ENCODE data around the gene OTUB2.

Gene OTUB2

GRCh38 chr14:94016446-94016976 is 9.6 kb upstream of the OTUB2 start:
- TF ChIP-seq BACH2 (CRISPR knock-in tag; IDR thresholded peaks at IDR 0.05; ENCODE audit: borderline replicate concordance) = no peak
- no peak for TF ChIP-seq RARB (CRISPR knock-in tag; IDR thresholded peaks at IDR 0.05)
- no peak for TF ChIP-seq ZNF565 (CRISPR knock-in tag; conservative IDR thresholded peaks at IDR 0.05; ENCODE audit: low read depth)
- TF ChIP-seq, protein P1, sequence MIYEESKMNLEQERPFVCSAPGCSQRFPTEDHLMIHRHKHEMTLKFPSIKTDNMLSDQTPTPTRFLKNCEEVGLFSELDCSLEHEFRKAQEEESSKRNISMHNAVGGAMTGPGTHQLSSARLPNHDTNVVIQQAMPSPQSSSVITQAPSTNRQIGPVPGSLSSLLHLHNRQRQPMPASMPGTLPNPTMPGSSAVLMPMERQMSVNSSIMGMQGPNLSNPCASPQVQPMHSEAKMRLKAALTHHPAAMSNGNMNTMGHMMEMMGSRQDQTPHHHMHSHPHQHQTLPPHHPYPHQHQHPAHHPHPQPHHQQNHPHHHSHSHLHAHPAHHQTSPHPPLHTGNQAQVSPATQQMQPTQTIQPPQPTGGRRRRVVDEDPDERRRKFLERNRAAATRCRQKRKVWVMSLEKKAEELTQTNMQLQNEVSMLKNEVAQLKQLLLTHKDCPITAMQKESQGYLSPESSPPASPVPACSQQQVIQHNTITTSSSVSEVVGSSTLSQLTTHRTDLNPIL (CRISPR knock-in tag; IDR thresholded peaks at IDR 0.05; ENCODE audit: low read depth) = no peak
- no peak for TF ChIP-seq OSR1 (CRISPR knock-in tag; IDR thresholded peaks at IDR 0.05)
- no peak; the same call in 2 of the 3 replicates for ATAC-seq

GRCh38 chr14:94018308-94018707 is 7.8 kb upstream of the OTUB2 start:
- no peak for ATAC-seq
- TF ChIP-seq ZNF70 (CRISPR knock-in tag; IDR thresholded peaks at IDR 0.05) (no peak), ZC3H10 (CRISPR knock-in tag; IDR thresholded peaks at IDR 0.05) (no peak), ESRRG (CRISPR knock-in tag; IDR thresholded peaks at IDR 0.05) (no peak), ISL1 (CRISPR knock-in tag; IDR thresholded peaks at IDR 0.05) (no peak), CSRNP3 (CRISPR knock-in tag; IDR thresholded peaks at IDR 0.05) (no peak), SNAI2 (CRISPR knock-in tag; IDR thresholded peaks at IDR 0.05) (no peak), ZNF565 (CRISPR knock-in tag; conservative IDR thresholded peaks at IDR 0.05; ENCODE audit: low read depth) (no peak), TCF4 (CRISPR knock-in tag; IDR thresholded peaks at IDR 0.05; ENCODE audit: borderline replicate concordance) (no peak), GLIS3 (CRISPR knock-in tag; IDR thresholded peaks at IDR 0.05) (no peak)
- TF ChIP-seq, protein P2, sequence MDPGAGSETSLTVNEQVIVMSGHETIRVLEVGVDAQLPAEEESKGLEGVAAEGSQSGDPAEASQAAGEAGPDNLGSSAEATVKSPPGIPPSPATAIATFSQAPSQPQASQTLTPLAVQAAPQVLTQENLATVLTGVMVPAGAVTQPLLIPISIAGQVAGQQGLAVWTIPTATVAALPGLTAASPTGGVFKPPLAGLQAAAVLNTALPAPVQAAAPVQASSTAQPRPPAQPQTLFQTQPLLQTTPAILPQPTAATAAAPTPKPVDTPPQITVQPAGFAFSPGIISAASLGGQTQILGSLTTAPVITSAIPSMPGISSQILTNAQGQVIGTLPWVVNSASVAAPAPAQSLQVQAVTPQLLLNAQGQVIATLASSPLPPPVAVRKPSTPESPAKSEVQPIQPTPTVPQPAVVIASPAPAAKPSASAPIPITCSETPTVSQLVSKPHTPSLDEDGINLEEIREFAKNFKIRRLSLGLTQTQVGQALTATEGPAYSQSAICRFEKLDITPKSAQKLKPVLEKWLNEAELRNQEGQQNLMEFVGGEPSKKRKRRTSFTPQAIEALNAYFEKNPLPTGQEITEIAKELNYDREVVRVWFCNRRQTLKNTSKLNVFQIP (CRISPR knock-in tag; IDR thresholded peaks at IDR 0.05; ENCODE audit: borderline replicate concordance, low read depth) = no peak

DNA sequence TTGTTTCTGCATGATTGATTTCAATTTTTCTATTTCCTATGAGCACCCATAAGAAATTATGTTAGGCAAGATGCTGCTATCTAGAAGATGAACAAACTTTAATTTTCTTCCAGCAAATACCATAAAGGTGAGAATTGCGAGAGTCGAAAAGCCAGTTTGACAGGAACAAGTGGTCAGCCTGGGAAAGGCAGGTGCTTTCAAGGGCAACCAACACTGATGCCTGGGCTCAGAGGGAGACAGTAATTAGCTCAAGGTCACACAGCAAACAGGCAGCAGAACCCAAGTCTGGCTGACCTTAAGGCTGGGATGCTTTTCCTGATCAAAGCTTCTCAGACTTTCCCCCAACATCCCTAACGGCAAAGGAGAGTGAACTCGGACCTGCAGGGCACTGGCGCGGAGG is 6.8 kb upstream of the OTUB2 start:
- TF ChIP-seq PPARA (CRISPR knock-in tag; IDR thresholded peaks at IDR 0.05; ENCODE audit: borderline replicate concordance) (no peak), OSR1 (CRISPR knock-in tag; IDR thresholded peaks at IDR 0.05) (no peak), TCF4 (CRISPR knock-in tag; IDR thresholded peaks at IDR 0.05; ENCODE audit: borderline replicate concordance) (no peak), ISL1 (CRISPR knock-in tag; IDR thresholded peaks at IDR 0.05) (no peak), ZNF565 (CRISPR knock-in tag; conservative IDR thresholded peaks at IDR 0.05; ENCODE audit: low read depth) (no peak), GLIS3 (CRISPR knock-in tag; IDR thresholded peaks at IDR 0.05) (no peak), CSDC2 (CRISPR knock-in tag; IDR thresholded peaks at IDR 0.05) (no peak), TOX (CRISPR knock-in tag; IDR thresholded peaks at IDR 0.05; ENCODE audit: borderline replicate concordance) (no peak), ARNTL (CRISPR knock-in tag; IDR thresholded peaks at IDR 0.05; ENCODE audit: borderline replicate concordance, low read depth) (no peak), RARB (CRISPR knock-in tag; IDR thresholded peaks at IDR 0.05) (no peak), BACH2 (CRISPR knock-in tag; IDR thresholded peaks at IDR 0.05; ENCODE audit: borderline replicate concordance) (no peak), ZNF8 (CRISPR knock-in tag; IDR thresholded peaks at IDR 0.05) (no peak), CSRNP3 (CRISPR knock-in tag; IDR thresholded peaks at IDR 0.05) (no peak), ZFP3 (CRISPR knock-in tag; IDR thresholded peaks at IDR 0.05) (no peak), TSHZ2 (CRISPR knock-in tag; IDR thresholded peaks at IDR 0.05) (no peak), SNAI2 (CRISPR knock-in tag; IDR thresholded peaks at IDR 0.05) (no peak), ZFP30 (CRISPR knock-in tag; IDR thresholded peaks at IDR 0.05) (no peak)
- TF ChIP-seq, protein P2 (CRISPR knock-in tag; IDR thresholded peaks at IDR 0.05; ENCODE audit: borderline replicate concordance, low read depth) = no peak
- TF ChIP-seq, protein P3, sequence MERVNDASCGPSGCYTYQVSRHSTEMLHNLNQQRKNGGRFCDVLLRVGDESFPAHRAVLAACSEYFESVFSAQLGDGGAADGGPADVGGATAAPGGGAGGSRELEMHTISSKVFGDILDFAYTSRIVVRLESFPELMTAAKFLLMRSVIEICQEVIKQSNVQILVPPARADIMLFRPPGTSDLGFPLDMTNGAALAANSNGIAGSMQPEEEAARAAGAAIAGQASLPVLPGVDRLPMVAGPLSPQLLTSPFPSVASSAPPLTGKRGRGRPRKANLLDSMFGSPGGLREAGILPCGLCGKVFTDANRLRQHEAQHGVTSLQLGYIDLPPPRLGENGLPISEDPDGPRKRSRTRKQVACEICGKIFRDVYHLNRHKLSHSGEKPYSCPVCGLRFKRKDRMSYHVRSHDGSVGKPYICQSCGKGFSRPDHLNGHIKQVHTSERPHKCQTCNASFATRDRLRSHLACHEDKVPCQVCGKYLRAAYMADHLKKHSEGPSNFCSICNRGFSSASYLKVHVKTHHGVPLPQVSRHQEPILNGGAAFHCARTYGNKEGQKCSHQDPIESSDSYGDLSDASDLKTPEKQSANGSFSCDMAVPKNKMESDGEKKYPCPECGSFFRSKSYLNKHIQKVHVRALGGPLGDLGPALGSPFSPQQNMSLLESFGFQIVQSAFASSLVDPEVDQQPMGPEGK (CRISPR knock-in tag; IDR thresholded peaks at IDR 0.05; ENCODE audit: borderline replicate concordance) = no peak
- TF ChIP-seq, protein P1 (CRISPR knock-in tag; IDR thresholded peaks at IDR 0.05; ENCODE audit: low read depth) = no peak
- ATAC-seq = no peak
